SU-DHL-6 (cell line): ENCODE data around the gene TMSB4Y.

Experiments
- H2AFZ ChIP-seq: fragments of 200-600 bp; sonication (generic); 2 replicates; pipeline ENCODE4 v1.6.1; 2014; ENCODE audit warnings: low read depth, mild to moderate bottlenecking, moderate library complexity, mixed read lengths, antibody characterized with exemption, low read length; ENCODE audit not compliant: severe bottlenecking
- H3F3A ChIP-seq: fragments of 200-600 bp; shearing (Covaris generic); 2 replicates; pipeline ENCODE4 v1.6.0; 2016; ENCODE audit warnings: antibody characterized with exemption, mild to moderate bottlenecking; ENCODE audit not compliant: insufficient read depth
- H3K27ac ChIP-seq: fragments of 200-600 bp; sonication (generic); 2 replicates; pipeline ENCODE4 v1.5.1; 2016; ENCODE audit warnings: low read depth, mild to moderate bottlenecking, low read length, moderate library complexity, mixed read lengths
- H3K27me3 ChIP-seq: fragments of 200-600 bp; sonication (generic), shearing (Covaris generic); 2 replicates; pipeline ENCODE4 v1.6.0; 2014; ENCODE audit warnings: mild to moderate bottlenecking, low read length
- H3K36me3 ChIP-seq: fragments of 200-600 bp; sonication (generic); 2 replicates; pipeline ENCODE4 v1.6.1; 2014; ENCODE audit warnings: mild to moderate bottlenecking, low read length, mixed read lengths
- H3K4me2 ChIP-seq: fragments of 300-600, 200-600 bp; shearing (Covaris generic), sonication (generic); 2 replicates; pipeline ENCODE4 v1.6.0; 2014; ENCODE audit warnings: low read length, low read depth, mild to moderate bottlenecking; ENCODE audit not compliant: poor library complexity, severe bottlenecking
- H3K4me3 ChIP-seq: fragments of 200-600 bp; sonication (generic); 2 replicates; pipeline ENCODE4 v1.5.1; 2014; ENCODE audit warnings: antibody characterized with exemption, low read length, mild to moderate bottlenecking, mixed read lengths; ENCODE audit not compliant: insufficient read depth, poor library complexity, severe bottlenecking
- H3K79me2 ChIP-seq: fragments of 200-600 bp; sonication (generic); 2 replicates; pipeline ENCODE4 v1.6.1; 2014; ENCODE audit warnings: mild to moderate bottlenecking, low read length, moderate library complexity; ENCODE audit not compliant: insufficient read depth
- H3K9ac ChIP-seq: fragments of 200-600 bp; sonication (generic); 2 replicates; pipeline ENCODE4 v1.7.0; 2014; ENCODE audit warnings: mild to moderate bottlenecking, low read length
- H3K9me2 ChIP-seq: fragments of 200-600 bp; sonication (generic); replicated peaks from 2 replicates; pipeline ENCODE4 v1.6.1; 2014; ENCODE audit warnings: low read length; ENCODE audit not compliant: insufficient read depth
- H3K9me3 ChIP-seq: fragments of 200-600 bp; sonication (generic); 2 replicates; pipeline ENCODE4 v1.6.1; 2014; ENCODE audit warnings: low read length, mixed read lengths; ENCODE audit not compliant: insufficient read depth
- H4K20me1 ChIP-seq: fragments of 200-600 bp; sonication (generic); 2 replicates; pipeline ENCODE4 v1.6.1; 2014; ENCODE audit warnings: low read depth, mild to moderate bottlenecking, antibody characterized with exemption, low read length, moderate library complexity, mixed read lengths
- EZH2phosphoT487 ChIP-seq: fragments of 200-600 bp; sonication (generic), shearing (Covaris generic); conservative IDR thresholded peaks from 2 replicates; pipeline ENCODE4 v1.6.1; 2018; ENCODE audit warnings: mild to moderate bottlenecking, antibody characterized with exemption, low read length, moderate library complexity, mixed read lengths
- TF ChIP-seq, protein P1 (sequence below): fragments of 200-600 bp; sonication (generic); IDR thresholded peaks from one replicate; pipeline ENCODE4 v1.5.1; 2017; ENCODE audit warnings: antibody characterized with exemption, mild to moderate bottlenecking, low read length, moderate library complexity; ENCODE audit not compliant: insufficient read depth, poor library complexity, severe bottlenecking

Gene TMSB4Y

DNA sequence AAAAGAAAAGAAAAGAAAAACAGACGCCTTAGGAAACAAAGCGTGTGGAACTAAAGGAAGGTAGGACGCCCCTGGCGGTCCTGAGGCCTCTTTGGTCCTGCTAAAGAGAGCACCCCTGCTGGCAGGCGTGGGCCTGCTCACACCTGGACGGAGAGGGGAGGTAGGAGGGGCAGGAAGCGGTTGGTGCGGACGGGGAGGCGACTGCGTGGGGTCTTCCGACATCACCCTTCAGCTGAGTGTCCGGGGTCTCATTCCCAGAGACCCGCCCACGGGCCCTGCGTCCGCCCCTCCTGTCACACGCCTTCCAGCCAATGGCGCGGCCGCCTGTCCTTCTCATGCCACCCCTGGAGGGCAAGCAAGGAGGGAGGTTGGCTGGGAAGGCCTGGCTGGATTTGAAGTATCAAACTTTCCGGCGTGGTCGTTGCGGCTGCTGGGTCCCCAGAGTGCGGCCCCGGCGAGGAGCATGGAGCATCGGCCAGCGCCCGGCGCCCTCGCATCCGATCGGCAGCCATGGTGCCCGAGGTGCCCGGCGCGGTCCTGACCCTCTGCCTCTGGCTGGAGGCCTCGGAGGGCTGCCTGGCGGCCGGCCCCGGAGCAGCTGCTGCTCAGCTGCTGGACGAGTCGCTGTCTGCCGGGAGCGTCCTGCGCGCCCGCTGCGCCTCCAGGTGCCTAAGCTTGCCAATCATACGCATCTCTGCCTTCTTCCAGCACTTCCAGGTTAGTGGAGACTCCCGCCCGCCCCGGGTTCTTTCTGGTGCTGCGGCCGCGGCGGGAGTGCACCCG is 47.8 kb downstream of the TMSB4Y start:
- no peaks in the 10 kb centered on the region for H4K20me1 ChIP-seq
- H3K9me2 ChIP-seq, result no peaks in the 10 kb centered on the region
- H3K9me3 ChIP-seq, result no peaks in the 10 kb centered on the region
- no peak overlapping the region for H3K4me3 ChIP-seq
- no peak overlapping the region for H2AFZ ChIP-seq
- TF ChIP-seq, protein P1, sequence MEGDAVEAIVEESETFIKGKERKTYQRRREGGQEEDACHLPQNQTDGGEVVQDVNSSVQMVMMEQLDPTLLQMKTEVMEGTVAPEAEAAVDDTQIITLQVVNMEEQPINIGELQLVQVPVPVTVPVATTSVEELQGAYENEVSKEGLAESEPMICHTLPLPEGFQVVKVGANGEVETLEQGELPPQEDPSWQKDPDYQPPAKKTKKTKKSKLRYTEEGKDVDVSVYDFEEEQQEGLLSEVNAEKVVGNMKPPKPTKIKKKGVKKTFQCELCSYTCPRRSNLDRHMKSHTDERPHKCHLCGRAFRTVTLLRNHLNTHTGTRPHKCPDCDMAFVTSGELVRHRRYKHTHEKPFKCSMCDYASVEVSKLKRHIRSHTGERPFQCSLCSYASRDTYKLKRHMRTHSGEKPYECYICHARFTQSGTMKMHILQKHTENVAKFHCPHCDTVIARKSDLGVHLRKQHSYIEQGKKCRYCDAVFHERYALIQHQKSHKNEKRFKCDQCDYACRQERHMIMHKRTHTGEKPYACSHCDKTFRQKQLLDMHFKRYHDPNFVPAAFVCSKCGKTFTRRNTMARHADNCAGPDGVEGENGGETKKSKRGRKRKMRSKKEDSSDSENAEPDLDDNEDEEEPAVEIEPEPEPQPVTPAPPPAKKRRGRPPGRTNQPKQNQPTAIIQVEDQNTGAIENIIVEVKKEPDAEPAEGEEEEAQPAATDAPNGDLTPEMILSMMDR, result no peak
- no peak for TF ChIP-seq EZH2phosphoT487
- no peak overlapping the region for H3K4me2 ChIP-seq
- no peaks in the 10 kb centered on the region for H3K36me3 ChIP-seq
- no peaks in the 10 kb centered on the region for H3F3A ChIP-seq
- no peaks in the 10 kb centered on the region for H3K27me3 ChIP-seq
- no peaks in the 10 kb centered on the region for H3K79me2 ChIP-seq
- no peak overlapping the region for H3K27ac ChIP-seq
- H3K9ac ChIP-seq, result no peak overlapping the region

DNA sequence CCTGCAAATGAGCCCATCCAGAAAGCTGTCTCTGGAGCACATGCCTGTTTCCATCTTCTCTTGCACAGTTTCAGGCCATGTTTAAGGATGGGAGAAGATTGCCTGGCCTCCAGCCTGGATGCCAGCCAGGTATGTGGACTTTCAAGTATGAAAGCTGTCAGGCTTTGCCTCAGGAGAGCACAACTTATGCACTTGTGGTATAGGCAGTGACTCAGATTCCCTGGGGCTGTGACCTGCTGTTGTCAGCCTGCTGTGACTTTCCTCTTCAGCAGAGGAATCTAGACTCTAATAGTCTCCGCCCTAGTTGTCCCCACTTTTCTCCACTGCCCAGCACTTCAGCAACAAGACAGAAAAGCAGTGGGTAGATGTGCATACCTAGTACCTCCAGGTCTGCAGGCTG is 51.0 kb downstream of the TMSB4Y start:
- TF ChIP-seq, protein P1, result no peak
- no peak for TF ChIP-seq EZH2phosphoT487
- Histone ChIP-seq H3K9me2 (no peaks in the 10 kb centered on the region), H3K27ac (no peak overlapping the region), H3K4me3 (no peak overlapping the region), H3K9me3 (no peaks in the 10 kb centered on the region), H3K27me3 (no peaks in the 10 kb centered on the region), H3K36me3 (no peaks in the 10 kb centered on the region), H3K79me2 (no peaks in the 10 kb centered on the region), H3K4me2 (no peak overlapping the region), H3K9ac (no peak overlapping the region), H4K20me1 (no peaks in the 10 kb centered on the region), H3F3A (no peaks in the 10 kb centered on the region), H2AFZ (no peak overlapping the region)
